ENCODE measurements around the gene THSD4. TPM values are rescaled to one million over a fixed set of nuclear protein-coding genes. Genes with fewer than 3 reads are reported as not detected.

The THSD4 gene
- total and polyA plus RNA-seq, 2 of the 8 experiments (the other 6 are each of a cell fraction or from before 2014, with no cell fraction given), result 2.5 to 6.2 TPM

- Histone ChIP-seq H3K27me3 (replicated peaks in 1 of 4; ENCODE audit: control insufficient read depth in 3 of 4, extremely low read depth in 1 of 4, insufficient read depth in 3 of 4, low read length in 3 of 4) (no peaks in the 10 kb centered on the region; a peak in 1 of 7 replicates), H3K27ac (ENCODE audit: low read depth, low read length) (no peak overlapping the region), H2BK120ac (replicated peaks; ENCODE audit: low read depth, low read length) (no peak overlapping the region), H2BK5ac (ENCODE audit: low read depth, low read length) (no peak overlapping the region), H4K91ac (replicated peaks; ENCODE audit: insufficient read length, low read length) (no peak overlapping the region), H2AK5ac (ENCODE audit: low read depth, low read length) (no peak overlapping the region), H4K20me1 (replicated peaks in 1 of 2; ENCODE audit: control insufficient read depth in 1 of 2, insufficient read depth in 2 of 2, low read length in 2 of 2) (no peaks in the 10 kb centered on the region), H3K9ac (replicated peaks in 1 of 4; ENCODE audit: extremely low read depth in 1 of 4, low read depth in 3 of 4, low read length in 3 of 4) (no peak overlapping the region), H3K56ac (replicated peaks; ENCODE audit: insufficient read length, low read depth, low read length) (no peak overlapping the region), H3K23ac (ENCODE audit: insufficient read length) (no peak overlapping the region), H3K4me1 (replicated peaks in 1 of 4; ENCODE audit: control insufficient read depth in 3 of 4, insufficient read depth in 4 of 4, low read length in 3 of 4) (no peaks in the 10 kb centered on the region), H2BK20ac (ENCODE audit: low read length) (no peak overlapping the region), H4K8ac (ENCODE audit: extremely low read depth, insufficient read depth, low read length) (no peak overlapping the region), H3K79me1 (ENCODE audit: low read depth, low read length) (no peaks in the 10 kb centered on the region), H3K14ac (ENCODE audit: insufficient read length) (no peak overlapping the region), H4K5ac (ENCODE audit: insufficient read length, low read depth, low read length) (no peak overlapping the region), H2BK12ac (ENCODE audit: low read depth, low read length) (no peak overlapping the region), H3K4ac (replicated peaks; ENCODE audit: insufficient read length, low read depth, low read length) (no peak overlapping the region), H3K18ac (ENCODE audit: extremely low read depth, low read length) (no peak overlapping the region), H2AFZ (ENCODE audit: low read length) (no peak overlapping the region), H3K36me3 (ENCODE audit: control insufficient read depth in 2 of 4, insufficient read depth in 4 of 4, low read length in 3 of 4) (no peaks in the 10 kb centered on the region), H3K4me2 (ENCODE audit: insufficient read depth in 1 of 2, low read depth in 2 of 2, low read length in 2 of 2) (no peak overlapping the region), H3K4me3 (ENCODE audit: extremely low read depth in 1 of 4, insufficient read depth in 2 of 4, low read depth in 3 of 4, low read length in 4 of 4) (no peak overlapping the region), H2BK15ac (ENCODE audit: low read length) (no peak overlapping the region), H3K9me3 (ENCODE audit: insufficient read depth in 2 of 2, low read depth in 1 of 2, low read length in 1 of 2) (no peaks in the 10 kb centered on the region), H3K23me2 (ENCODE audit: low read depth, low read length) (no peaks in the 10 kb centered on the region; the same call in 1 of the 2 replicates), H3K79me2 (ENCODE audit: control insufficient read depth in 1 of 2, insufficient read depth in 2 of 2, low read length in 2 of 2) (no peaks in the 10 kb centered on the region)
- DNase-seq (ENCODE audit: low read depth in 1 of 2, low spot score in 2 of 2) (no peak), FAIRE-seq (no peak)
- CTCF ChIA-PET (ENCODE audit: partially characterized antibody), result interaction anchor here (0.6 kb wide), 1 partner anchor 24 kb away, joined by 3 read pairs; no protein-coding TSS in a partner anchor
- POLR2A ChIA-PET (ENCODE audit: partially characterized antibody), result interaction anchor here (0.7 kb wide), 1 partner anchor 872 kb away, joined by 4 read pairs; no protein-coding TSS in a partner anchor
- 87% methylated on average over 6 of the region's 6 CpGs; no CpG with 5 or more reads in 1 of the 2 experiments for WGBS, 2 experiments (ENCODE audit: extremely low coverage in 1 of 2, insufficient coverage in 1 of 2, insufficient read length in 1 of 2, insufficient replicate concordance in 2 of 2, low coverage in 1 of 2, low lambda C conversion rate in 2 of 2, missing lambda C conversion rate in 1 of 2)
- TF ChIP-seq SIRT6 (IDR thresholded peaks at IDR 0.05; ENCODE audit: low read length) (no peak), CBX5 (IDR thresholded peaks at IDR 0.05; ENCODE audit: low read depth, low read length) (no peak), PHF8 (conservative IDR thresholded peaks at IDR 0.05; ENCODE audit: low read depth, low read length) (no peak), CTBP2 (IDR thresholded peaks at IDR 0.05; ENCODE audit: borderline replicate concordance, insufficient read depth, insufficient read length, low read length) (no peak)
These were observed 582.0 kb downstream of the THSD4 start for GRCh38 chr15:71697236-71697635.

All from H1 (cell line).